ENCODE data around the gene AREG. TPM values are rescaled to one million over a fixed set of nuclear protein-coding genes. Genes with fewer than 3 reads are reported as not detected.

AREG gene
- 0.09 TPM in 1 of 2 replicates, not detected in the other for total RNA-seq

DNA sequence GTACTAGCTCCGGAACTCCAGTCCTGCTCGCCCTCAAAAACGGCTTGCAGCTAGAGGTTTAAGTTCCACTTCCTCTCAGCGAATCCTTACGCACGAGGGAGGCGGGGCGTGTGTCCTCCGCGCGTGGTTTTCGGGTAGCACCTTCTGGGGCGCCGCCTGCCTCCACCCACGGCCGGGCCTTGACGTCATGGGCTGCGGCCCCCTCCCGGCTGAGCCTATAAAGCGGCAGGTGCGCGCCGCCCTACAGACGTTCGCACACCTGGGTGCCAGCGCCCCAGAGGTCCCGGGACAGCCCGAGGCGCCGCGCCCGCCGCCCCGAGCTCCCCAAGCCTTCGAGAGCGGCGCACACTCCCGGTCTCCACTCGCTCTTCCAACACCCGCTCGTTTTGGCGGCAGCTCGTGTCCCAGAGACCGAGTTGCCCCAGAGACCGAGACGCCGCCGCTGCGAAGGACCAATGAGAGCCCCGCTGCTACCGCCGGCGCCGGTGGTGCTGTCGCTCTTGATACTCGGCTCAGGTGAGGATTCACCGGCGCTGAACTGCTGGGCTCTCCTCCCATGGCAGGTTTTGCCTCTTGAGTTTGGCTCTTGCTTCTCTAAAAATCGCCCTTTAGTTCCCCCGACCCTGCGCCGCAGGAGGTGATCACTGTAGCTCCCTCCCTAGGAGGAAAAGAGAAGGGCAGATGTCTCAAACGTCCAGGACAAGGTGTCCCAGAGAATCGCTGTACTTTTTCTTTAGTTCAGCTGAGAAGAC is at the start of gene AREG:
Gene AREG (plus strand): TSS at position 246 of the 752 bp plus-strand sequence. CDS start 210 bp downstream, at position 456.

Other genes with a start within 250 kb of the AREG start
- 0.17 TPM in 1 of 2 replicates, not detected in the other for gene EPGN, start 136.7 kb upstream of the AREG start, total RNA-seq
- gene EREG, start 80.0 kb upstream of the AREG start, total RNA-seq, result under 0.01 TPM in 1 of 2 replicates, not detected in the other